Glutamatergic neuron (in vitro differentiated cells): ENCODE results near the gene TTC38. TPM values are rescaled to one million over a fixed set of nuclear protein-coding genes. Genes with fewer than 3 reads are reported as not detected.

Experiments used
- DNase-seq: peaks from one replicate; pipeline ENCODE4 v3.0.0; 2022
- H3K27ac Mint-ChIP-seq: one replicate; pipeline ENCODE4 v1.8.0; 2020; ENCODE audit warnings: mild to moderate bottlenecking, mixed read lengths, inconsistent platforms; ENCODE audit not compliant: unreplicated experiment
- H3K27me3 Mint-ChIP-seq: one replicate; pipeline ENCODE4 v1.8.0; 2020; ENCODE audit warnings: mild to moderate bottlenecking, moderate library complexity, mixed read lengths, inconsistent platforms; ENCODE audit not compliant: unreplicated experiment
- H3K36me3 Mint-ChIP-seq: one replicate; pipeline ENCODE4 v1.8.0; 2020; ENCODE audit warnings: mild to moderate bottlenecking, mixed read lengths, inconsistent platforms; ENCODE audit not compliant: unreplicated experiment
- H3K4me1 Mint-ChIP-seq: one replicate; pipeline ENCODE4 v1.8.0; 2020; ENCODE audit warnings: mild to moderate bottlenecking, low read depth, mixed read lengths, inconsistent platforms; ENCODE audit not compliant: unreplicated experiment
- H3K4me3 Mint-ChIP-seq: one replicate; pipeline ENCODE4 v1.8.0; 2020; ENCODE audit warnings: mild to moderate bottlenecking, mixed read lengths, inconsistent platforms; ENCODE audit not compliant: unreplicated experiment
- H3K9me3 Mint-ChIP-seq: one replicate; pipeline ENCODE4 v1.8.0; 2020; ENCODE audit warnings: mild to moderate bottlenecking, moderate library complexity, mixed read lengths, inconsistent platforms; ENCODE audit not compliant: unreplicated experiment
- CTCF ChIP-seq: fragments of 200-600 bp; sonication (generic); IDR thresholded peaks from one replicate; pipeline ENCODE4 v1.5.0; 2021; ENCODE audit not compliant: partially characterized antibody, unreplicated experiment
- long read RNA-seq: library from polyadenylated mRNA; unstranded; transcript quantifications from one replicate; pipeline ENCODE4 v2.0.0, GENCODE V29; 2020; ENCODE audit not compliant: unreplicated experiment
- total RNA-seq: library from RNA; stranded (reverse); fragmentation: NEBNext Ultra II Directional; extraction: Animal tissue kit (Norgen Biotek cat#: 25700); gene quantifications from one replicate; pipeline ENCODE4 v1.2.1, GENCODE V29; 2021; ENCODE audit not compliant: unreplicated experiment

The TTC38 gene
- 12.5 TPM for total RNA-seq
- long read RNA-seq, transcript TTC38-201 (14 exons, 2,610 nt), result major isoform, 5 of 11 reads
- long read RNA-seq, partial matches to known transcripts, result 0 of 11 reads
- long read RNA-seq, other reads (novel, unspliced or antisense), result 6 of 11 reads

DNA sequence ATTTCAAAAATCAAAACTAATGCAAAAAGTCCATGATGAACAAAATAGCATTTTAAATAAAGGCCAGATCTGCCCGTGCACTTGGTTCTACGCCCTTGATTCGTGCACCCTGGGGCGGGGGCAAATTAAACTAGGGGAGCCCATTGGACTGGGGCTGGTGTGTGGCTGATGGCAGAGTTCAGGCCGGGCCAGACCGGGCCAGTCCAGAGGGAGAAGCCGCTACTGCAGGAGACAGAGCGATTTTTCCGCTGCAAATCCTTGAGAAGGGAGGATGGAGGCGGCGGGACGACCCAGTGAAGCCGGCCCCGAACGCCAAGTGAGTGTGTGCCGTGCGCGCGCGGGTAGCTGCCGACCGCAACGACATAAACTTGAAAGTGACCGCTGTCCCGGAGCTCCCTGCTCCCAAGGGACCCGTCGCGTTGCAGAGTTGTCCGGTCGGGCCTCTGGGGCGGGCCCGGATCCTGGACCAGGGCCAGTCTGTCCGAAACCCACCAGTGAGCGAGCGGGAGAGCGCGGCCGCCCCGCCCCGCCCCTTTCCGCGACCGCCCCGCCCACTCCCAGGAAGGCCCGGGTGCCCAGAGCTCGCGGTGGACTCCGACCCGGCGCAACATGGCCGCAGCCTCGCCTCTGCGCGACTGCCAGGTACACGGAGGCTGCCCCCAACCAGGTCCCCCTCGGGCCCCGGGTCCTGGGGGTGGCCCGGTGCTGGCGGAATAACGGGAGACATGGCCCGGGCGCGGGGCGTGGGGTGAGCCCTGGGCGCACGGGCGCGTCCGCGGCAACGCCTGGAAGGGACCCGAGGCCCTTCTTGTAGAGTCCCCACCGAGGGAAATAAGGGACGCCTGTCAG, at the start of gene TTC38:
Gene TTC38, plus strand, starts transcription at position 578 of the 849 bp plus-strand sequence. Its CDS starts 32 bp downstream, at position 610.
- peaks cover 13% of the 10 kb centered on the region for H3K9me3 Mint-ChIP-seq
- peaks cover 16% of the 10 kb centered on the region for H3K36me3 Mint-ChIP-seq
- H3K4me3 Mint-ChIP-seq, result peak within 1 kb of the TSS; percentile 90
- peaks cover 2% of the 10 kb centered on the region for H3K4me1 Mint-ChIP-seq
- peaks cover 12% of the 10 kb centered on the region for H3K27me3 Mint-ChIP-seq
- no peak for TF ChIP-seq CTCF
- peak; percentile 69 for DNase-seq
- no peak within 1 kb of the TSS for H3K27ac Mint-ChIP-seq

DNA sequence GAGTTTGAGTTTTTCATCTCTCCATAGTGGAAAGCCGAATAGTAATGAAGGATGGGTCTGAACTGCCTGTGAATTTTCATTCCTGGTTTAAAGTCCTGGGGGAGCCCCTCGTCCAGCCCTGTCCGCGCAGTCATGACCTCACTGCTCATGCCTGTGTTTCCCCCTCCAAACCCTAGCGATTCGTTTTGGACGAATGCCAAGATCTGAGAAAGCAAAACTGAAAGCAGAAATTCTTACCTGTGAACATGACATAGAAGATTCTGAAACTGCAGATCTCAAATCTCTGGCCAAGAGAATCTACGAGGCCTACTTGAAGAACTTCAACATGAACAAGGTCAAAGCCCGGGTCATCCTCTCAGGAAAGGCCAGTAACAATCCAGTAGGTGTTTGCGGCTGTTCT, 48.2 kb upstream of the TTC38 start:
- no peaks in the 10 kb centered on the region for H3K4me1 Mint-ChIP-seq
- no peak for DNase-seq
- no peak overlapping the region for H3K27ac Mint-ChIP-seq
- peaks cover 2% of the 10 kb centered on the region for H3K9me3 Mint-ChIP-seq
- H3K4me3 Mint-ChIP-seq, result no peak overlapping the region
- TF ChIP-seq CTCF, result no peak
- peaks cover 5% of the 10 kb centered on the region for H3K27me3 Mint-ChIP-seq
- H3K36me3 Mint-ChIP-seq, result peaks cover 2% of the 10 kb centered on the region

DNA sequence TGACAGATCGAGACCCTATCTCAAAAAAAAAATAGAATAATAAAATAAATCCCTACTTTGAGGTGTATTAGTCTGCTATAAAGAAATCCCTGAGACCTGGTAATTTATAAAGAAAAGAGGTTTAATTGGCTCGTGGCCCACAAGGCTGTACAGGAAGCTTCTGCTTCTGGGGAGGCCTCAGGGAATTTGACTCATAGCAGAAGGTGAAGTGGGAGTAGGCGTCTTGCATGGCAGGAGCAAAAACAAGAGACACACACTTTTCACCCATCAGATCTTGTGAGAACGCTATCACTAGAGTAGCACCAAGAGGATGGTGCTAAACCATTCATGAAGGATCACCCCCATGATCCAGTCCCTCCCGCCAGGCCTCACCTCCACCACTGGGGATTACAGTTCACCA, 46.9 kb upstream of the TTC38 start:
- Mint-ChIP-seq H3K4me1 (peaks cover 1% of the 10 kb centered on the region), H3K9me3 (peaks cover 4% of the 10 kb centered on the region), H3K36me3 (no peaks in the 10 kb centered on the region), H3K4me3 (no peak overlapping the region), H3K27me3 (peaks cover 8% of the 10 kb centered on the region), H3K27ac (no peak overlapping the region)
- no peak for DNase-seq
- TF ChIP-seq CTCF, result no peak

- H3K9me3 Mint-ChIP-seq, result peaks cover 5% of the 10 kb centered on the region
Observed at GRCh38 chr22:46224044-46224897, 43.5 kb upstream of the TTC38 start.

More at GRCh38 chr22:46224044-46224897, 43.5 kb upstream of the TTC38 start:
- H3K4me1 Mint-ChIP-seq, result peaks cover 1% of the 10 kb centered on the region
- DNase-seq, result no peak
- no peak overlapping the region for H3K4me3 Mint-ChIP-seq
- H3K27ac Mint-ChIP-seq, result no peak overlapping the region
- no peak for TF ChIP-seq CTCF
- H3K36me3 Mint-ChIP-seq, result no peaks in the 10 kb centered on the region
- H3K27me3 Mint-ChIP-seq, result peaks cover 6% of the 10 kb centered on the region
